PC-9 (cell line): ENCODE results near the gene ZNF423.

ENCODE experiments used
- CTCF ChIP-seq: fragments of 200-600 bp; sonication (generic); conservative IDR thresholded peaks from 2 replicates; pipeline ENCODE4 v1.6.1; 2017; ENCODE audit warnings: mixed run types, antibody characterized with exemption, mild to moderate bottlenecking, moderate library complexity
- EZH2 ChIP-seq: fragments of 200-600 bp; sonication (generic); IDR thresholded peaks from 2 replicates; pipeline ENCODE4 v1.8.0; 2017; ENCODE audit warnings: antibody characterized with exemption, low read depth

- TF ChIP-seq CTCF (no peak), EZH2 (no peak)
Observed at GRCh38 chr16:49757559-49758069, 98.3 kb downstream of the ZNF423 start.
